BE2C (cell line): Measurements from ENCODE around the gene PER3.

Experiments used
- DNase-seq: peaks from one replicate; pipeline ENCODE4 v3.0.0-alpha.2; 2020
- H3K27me3 ChIP-seq: fragments of 250-450 bp; sonication (Bioruptor Pico); 2 replicates; pipeline ENCODE4 v1.5.1; 2020; ENCODE audit warnings: mild to moderate bottlenecking
- H3K36me3 ChIP-seq: fragments of 250-450 bp; sonication (Bioruptor Pico); 2 replicates; pipeline ENCODE4 v1.5.1; 2020; ENCODE audit warnings: mild to moderate bottlenecking
- H3K4me1 ChIP-seq: fragments of 250-450 bp; sonication (Bioruptor Pico); 2 replicates; pipeline ENCODE4 v1.5.1; 2020
- H3K4me3 ChIP-seq: 2 replicates; pipeline ENCODE4 v1.5.1; 2011; ENCODE audit warnings: low read depth, low read length
- H3K9me3 ChIP-seq: fragments of 250-450 bp; sonication (Bioruptor Pico); 2 replicates; pipeline ENCODE4 v1.5.1; 2020
- TF ChIP-seq, protein P1 (sequence below): IDR thresholded peaks from 2 replicates; pipeline ENCODE4 v1.5.1; 2012; ENCODE audit warnings: mild to moderate bottlenecking, low read depth, low read length

Gene PER3

DNA sequence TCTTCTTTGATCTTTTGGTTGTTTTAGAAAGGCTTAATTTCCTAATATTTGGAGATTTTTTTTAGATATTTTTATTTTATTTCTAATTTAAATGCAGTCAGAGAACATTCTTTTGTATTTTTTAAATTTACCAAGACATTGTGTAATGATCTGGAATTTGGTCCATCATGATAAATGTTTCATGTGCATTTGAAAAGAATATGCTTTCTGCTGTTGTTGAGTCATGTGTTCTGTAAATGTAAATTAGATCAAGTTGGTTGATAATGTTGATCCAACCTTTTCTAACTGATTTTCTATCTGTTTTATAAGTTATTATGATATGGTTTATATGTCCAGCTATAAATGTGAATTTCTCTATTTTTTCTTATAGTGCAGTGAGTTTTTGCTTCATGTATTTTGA, 48.9 kb downstream of the PER3 start:
- Histone ChIP-seq H3K4me3 (no peak overlapping the region), H3K36me3 (no peaks in the 10 kb centered on the region), H3K27me3 (no peaks in the 10 kb centered on the region), H3K9me3 (no peaks in the 10 kb centered on the region), H3K4me1 (no peaks in the 10 kb centered on the region)
- TF ChIP-seq, protein P1, sequence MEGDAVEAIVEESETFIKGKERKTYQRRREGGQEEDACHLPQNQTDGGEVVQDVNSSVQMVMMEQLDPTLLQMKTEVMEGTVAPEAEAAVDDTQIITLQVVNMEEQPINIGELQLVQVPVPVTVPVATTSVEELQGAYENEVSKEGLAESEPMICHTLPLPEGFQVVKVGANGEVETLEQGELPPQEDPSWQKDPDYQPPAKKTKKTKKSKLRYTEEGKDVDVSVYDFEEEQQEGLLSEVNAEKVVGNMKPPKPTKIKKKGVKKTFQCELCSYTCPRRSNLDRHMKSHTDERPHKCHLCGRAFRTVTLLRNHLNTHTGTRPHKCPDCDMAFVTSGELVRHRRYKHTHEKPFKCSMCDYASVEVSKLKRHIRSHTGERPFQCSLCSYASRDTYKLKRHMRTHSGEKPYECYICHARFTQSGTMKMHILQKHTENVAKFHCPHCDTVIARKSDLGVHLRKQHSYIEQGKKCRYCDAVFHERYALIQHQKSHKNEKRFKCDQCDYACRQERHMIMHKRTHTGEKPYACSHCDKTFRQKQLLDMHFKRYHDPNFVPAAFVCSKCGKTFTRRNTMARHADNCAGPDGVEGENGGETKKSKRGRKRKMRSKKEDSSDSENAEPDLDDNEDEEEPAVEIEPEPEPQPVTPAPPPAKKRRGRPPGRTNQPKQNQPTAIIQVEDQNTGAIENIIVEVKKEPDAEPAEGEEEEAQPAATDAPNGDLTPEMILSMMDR = no peak
- no peak for DNase-seq

DNA sequence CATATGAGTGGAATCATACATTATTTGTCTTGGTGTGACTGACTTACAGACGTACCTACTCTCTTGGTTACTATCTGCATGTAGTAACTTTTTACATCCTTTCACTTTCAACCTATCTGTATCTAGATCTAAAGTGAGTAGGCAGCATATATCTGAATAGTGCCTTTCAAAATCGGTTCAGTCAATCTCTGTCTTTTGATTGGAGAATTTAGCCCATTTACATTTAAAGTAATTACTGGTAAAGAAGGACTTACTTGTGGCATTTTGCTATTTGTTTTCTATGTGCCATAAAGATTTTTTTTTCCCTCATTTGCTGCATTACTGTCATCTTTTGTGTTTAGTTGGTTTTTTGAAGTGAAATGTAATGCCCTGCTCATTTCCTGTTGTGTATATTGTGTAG, 54.6 kb downstream of the PER3 start:
- no peaks in the 10 kb centered on the region for H3K4me1 ChIP-seq
- no peak overlapping the region for H3K4me3 ChIP-seq
- TF ChIP-seq, protein P1 = no peak
- H3K36me3 ChIP-seq = no peaks in the 10 kb centered on the region
- no peak for DNase-seq
- no peaks in the 10 kb centered on the region for H3K27me3 ChIP-seq
- no peaks in the 10 kb centered on the region for H3K9me3 ChIP-seq

DNA sequence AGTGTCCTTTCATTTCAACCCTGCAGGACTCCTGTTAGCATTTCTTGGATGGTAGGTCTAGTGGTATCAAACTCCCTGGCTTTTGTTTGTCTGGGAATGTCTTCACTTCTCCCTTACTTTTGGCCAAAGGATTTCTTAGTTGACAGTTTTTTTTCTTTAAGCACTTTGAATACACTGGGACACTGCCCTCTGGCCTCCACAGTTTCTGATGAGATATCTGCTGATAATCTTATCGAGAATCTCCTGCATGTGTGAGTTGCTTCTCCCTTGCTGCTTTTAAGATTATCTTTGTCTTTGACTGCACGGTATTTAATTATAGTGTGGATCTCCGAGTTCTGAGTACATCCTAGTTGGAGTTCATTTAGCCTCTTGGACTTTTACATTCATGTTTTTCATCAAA, 55.4 kb downstream of the PER3 start:
- TF ChIP-seq, protein P1 = no peak
- Histone ChIP-seq H3K4me1 (no peaks in the 10 kb centered on the region), H3K9me3 (no peaks in the 10 kb centered on the region), H3K4me3 (no peak overlapping the region), H3K27me3 (no peaks in the 10 kb centered on the region), H3K36me3 (no peaks in the 10 kb centered on the region)
- DNase-seq = no peak

DNA sequence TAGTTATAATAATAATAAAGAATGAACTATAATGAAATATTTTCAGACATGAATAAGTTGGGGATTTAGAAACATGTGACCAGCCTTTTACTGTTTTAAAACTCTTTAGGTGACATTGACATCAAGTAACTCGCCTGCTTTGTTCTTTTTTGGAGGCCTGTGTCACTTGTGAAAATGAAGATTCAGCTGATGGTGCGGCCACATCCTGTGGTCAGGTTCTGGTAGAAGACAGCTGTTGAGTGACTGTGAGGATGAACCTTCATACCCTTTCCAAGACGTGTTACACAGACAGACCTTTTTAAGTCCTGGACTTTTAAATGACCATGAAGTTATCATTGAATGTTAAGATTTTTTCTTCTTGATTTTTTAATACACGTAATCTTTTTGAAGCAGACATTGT, 58.4 kb downstream of the PER3 start:
- no peak for DNase-seq
- TF ChIP-seq, protein P1 = no peak
- Histone ChIP-seq H3K27me3 (no peaks in the 10 kb centered on the region), H3K9me3 (no peaks in the 10 kb centered on the region), H3K4me3 (no peak overlapping the region), H3K4me1 (no peaks in the 10 kb centered on the region), H3K36me3 (no peaks in the 10 kb centered on the region)

DNA sequence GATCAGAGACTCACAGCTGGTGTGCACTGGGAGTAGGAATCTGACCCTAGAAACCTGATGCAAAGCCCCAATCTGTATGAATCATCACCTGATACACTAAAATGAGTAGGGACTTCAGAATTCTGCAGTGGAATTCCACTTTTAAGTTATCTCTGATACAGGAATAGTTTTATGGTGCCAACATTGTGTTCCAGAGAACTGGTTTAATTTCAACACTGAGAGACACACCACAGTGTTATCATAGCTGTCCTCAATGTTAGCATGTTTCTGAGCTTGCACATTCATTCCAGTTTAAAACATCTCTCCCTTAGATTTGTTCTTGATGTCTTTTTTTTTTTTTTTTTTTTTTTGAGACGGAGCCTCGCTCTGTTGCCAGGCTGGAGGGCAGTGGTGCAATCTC, 61.7 kb downstream of the PER3 start:
- Histone ChIP-seq H3K27me3 (no peaks in the 10 kb centered on the region), H3K4me3 (no peak overlapping the region), H3K4me1 (no peaks in the 10 kb centered on the region), H3K9me3 (no peaks in the 10 kb centered on the region), H3K36me3 (no peaks in the 10 kb centered on the region)
- no peak for DNase-seq
- TF ChIP-seq, protein P1 = no peak

DNA sequence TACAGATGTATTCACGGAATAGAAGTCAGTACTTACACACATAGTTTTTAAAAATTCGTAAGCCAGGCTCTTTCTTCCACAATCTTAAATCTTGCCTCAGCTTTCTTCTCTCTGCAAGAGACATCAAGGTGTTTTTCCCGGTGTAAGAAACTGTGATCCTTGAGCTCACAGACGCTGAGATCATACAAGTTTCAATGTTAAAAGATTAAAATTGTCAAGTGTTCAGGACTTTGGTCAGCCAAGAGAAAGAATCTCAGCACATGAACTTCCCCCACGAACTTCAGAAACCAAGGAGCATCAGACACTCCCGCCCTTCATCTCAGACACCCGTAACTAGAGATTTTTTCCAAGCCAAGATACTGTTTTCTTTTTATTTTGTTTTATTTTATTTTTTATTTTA, 62.6 kb downstream of the PER3 start:
- Histone ChIP-seq H3K4me3 (no peak overlapping the region), H3K9me3 (no peaks in the 10 kb centered on the region), H3K36me3 (no peaks in the 10 kb centered on the region), H3K4me1 (no peaks in the 10 kb centered on the region), H3K27me3 (no peaks in the 10 kb centered on the region)
- DNase-seq = no peak
- TF ChIP-seq, protein P1 = no peak
